HG03460 (cell line): Measurements from ENCODE around the gene ETV1.

Source experiments
- ATAC-seq: cut with Tn5 transposase; IDR thresholded peaks from one replicate; pipeline ENCODE4 v1.9.1; 2021; ENCODE audit not compliant: unreplicated experiment

Gene ETV1

DNA sequence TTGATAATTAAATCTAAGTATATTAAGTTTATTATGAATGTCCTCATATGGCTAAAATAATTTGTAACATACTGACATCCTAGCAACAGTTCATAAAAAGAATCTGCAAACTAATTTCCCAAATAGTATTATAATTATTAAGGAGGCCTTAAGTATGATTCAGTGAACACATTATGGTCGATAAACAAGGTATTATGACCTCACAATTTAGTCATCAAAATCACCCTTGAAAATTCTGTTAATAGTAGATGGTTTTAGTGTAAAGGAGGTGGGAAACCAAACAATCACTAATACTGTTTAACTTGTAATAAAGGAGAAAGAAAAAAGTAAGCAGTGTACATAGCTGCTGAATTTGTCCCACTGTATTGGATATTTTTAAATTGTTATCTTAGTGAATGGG lies 2.1 kb downstream of the ETV1 start:
- no peak for ATAC-seq

DNA sequence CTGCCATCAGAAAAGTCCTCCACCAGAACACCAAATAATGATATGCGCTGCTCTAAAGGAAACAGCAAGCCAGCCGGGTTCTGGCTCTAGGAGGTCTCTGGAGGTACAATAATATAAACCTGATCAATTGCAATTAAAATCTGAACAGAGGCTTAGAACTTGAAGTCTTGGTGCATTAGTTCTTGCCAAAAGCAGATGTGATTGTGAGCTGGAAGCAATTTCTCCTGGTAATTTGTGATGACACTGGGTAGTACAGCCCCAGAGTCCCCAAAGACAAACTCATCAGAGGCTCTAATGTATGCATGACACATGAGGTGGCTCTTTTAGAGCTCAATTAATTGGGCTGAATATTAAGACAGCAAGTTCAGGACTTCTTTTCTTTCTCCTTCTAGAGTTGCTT lies 3.3 kb downstream of the ETV1 start:
- ATAC-seq, result no peak

DNA sequence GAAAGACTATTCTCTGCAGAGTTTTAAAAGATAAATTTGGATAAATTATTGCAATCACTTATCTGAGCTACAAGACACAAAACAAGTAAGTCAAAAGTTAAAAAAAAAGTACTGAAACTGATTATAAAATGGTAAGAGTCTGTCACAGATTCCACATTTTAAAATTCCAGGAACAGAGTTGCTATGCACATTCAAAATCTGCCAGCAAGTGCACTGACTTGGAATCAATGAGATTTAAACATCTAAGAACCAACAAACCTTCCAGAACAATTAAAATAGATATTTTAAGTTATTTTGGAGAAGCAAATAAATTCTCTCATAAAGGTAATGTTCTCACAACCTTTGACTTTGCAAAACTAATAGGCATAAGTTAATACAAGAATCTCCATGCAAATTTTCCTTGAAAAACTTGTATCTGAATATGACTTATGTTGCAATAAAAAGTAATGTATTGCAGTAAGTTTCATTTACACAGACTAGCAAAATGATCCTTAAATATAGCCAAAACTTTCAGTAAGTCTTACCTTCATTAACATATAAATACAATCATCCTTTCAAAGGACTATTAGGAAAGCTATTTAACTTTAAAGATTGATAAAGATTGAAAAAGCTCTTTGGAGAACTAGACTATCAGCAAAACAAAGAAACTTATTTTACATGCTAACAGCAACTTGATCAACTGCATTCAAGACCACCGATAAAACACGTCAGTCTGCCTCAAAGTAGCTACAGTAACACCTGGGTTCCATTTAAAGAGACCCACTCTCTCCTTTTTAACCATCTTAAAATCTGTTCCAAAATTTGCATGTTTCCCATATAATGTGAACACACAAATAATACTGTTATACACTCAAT lies 4.4 kb downstream of the ETV1 start:
- ATAC-seq, result no peak

DNA sequence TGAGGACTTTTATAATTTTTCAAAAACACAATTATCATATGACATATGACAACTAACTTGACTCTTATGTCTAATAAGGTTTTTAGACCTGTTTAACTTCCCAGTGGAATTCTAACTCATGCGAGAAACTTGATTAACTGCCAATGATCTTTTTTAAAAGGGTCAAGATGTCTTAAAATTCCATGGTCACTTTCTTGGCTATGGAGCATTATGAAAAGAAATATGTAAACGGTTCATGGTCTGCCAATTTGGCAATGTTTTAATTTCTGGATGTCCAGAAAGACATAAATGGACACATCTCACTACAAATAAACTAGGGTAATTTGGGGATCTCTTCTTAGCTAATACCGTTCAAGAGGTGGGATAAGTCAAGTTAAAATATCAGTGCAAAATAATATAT lies 5.4 kb downstream of the ETV1 start:
- ATAC-seq, result no peak

DNA sequence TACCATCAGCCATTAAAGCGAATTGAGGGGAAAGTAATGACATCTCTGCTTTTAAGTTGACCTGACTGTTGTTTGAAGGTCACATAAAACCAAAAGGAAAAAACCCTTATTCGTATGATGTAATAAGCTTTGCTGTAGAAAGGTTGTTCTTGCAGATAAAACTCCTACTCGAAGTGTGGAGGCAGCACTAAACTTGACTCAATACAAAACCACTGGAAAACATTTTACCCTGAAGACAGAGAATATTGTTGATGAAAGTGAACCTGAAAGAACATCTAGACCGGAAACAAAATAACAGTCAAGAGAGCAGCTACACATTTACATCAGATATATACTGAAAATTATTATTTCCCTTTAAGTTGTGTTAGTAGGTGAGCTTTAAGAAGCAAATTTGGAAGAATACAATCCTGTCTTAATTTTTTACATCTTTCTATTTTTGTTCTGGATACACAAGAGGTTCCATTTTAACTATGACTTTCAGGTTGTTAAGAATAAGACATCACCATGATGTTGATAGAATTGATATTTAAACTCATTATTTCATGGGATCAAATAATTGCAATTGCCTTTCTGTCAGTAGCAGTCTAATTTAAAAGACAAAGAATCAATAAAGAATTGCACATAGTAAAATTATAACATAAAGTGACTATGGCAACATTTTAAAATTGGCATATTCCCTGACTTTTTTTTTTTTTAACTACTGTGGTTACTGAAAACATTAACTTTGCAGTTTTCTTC lies 6.4 kb downstream of the ETV1 start:
- no peak for ATAC-seq

DNA sequence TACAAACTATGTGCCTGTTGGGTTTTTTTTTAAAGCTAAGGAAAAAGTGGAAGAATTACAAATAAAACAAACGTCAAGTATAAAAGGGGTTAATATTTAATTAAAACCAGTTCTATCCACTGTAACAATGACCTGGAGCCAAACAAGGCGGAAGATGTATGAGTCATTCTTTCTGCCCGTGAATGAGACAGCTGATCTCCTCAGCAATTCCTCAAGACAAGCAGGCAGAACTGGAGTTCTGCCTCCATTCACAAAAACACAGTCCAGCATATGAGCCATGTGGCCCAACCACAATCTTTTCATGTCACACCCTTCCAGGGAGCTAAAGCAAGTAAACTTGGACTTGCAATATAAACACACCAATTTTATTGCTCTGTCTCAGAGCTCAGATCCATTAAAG lies 8.4 kb downstream of the ETV1 start:
- no peak for ATAC-seq

DNA sequence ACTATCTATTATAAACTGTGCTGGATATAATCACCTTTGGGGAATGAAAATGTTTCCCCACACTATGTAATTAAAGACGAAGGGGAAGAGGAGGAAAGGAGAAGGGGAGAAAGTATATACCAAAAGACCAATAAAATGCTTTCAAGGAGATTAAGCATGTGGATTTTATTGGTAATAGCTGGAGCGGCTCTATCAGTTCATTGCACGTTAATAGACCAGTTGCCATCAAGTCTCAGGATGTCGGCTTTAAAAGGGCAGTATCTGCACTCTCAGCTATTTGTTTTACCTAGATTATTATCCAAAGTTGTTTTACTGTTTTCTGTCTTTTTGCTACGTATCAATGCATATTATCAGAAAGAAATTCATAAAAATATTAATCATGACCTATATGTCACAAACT lies 9.0 kb downstream of the ETV1 start:
- no peak for ATAC-seq

DNA sequence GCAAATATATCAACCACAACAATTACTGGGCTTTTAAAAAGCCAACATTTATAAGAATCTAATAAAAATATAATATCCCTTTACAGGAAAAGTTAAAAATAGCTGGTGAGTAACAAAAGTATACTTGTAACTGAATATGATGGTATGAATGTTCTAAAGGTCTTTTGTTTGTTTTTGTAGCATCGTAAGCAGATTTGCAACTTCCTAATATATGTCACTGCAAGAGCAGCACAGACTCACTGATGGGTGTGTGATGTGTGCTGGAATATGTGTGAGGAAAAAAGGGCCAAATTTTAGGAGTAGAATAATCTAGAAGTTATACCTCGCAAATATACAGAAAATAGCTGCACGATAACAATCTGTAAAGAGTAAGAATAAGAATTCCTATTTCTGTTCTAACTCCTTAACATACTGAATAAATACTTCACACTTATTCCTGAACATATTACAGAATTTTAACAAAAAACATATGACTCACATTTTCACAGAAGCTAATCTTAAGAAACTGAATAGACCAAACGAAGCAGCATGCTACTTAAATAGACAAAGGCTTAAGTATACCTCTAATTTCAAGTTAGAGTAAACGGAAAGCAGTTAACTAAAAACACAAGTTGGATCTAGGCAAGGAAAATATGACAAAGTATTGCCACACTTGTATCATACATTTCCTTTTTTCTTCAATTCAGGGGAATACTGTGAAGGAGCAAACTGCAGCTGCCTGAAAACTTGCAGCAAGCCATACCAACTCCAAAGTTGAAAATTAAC lies 9.6 kb downstream of the ETV1 start:
- no peak for ATAC-seq

DNA sequence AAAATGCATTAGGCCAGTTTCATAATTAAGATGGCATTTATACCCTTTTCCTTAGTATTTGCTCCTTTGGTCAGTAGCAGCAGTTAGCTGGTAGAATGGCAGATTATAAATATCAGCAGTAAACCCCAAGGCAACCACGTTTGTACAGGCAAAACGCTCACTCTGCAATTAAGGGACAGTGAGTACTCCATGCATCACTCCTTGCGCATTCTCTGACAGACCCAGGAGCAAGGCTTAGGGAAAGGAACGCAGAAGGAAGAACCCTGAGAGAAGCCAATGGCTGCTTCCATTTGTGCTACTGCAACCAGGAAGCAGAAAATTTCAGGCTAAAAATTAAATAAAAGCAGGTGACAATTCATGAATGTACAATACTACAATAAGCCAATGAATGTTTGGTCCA lies 12.9 kb downstream of the ETV1 start:
- ATAC-seq, result no peak

DNA sequence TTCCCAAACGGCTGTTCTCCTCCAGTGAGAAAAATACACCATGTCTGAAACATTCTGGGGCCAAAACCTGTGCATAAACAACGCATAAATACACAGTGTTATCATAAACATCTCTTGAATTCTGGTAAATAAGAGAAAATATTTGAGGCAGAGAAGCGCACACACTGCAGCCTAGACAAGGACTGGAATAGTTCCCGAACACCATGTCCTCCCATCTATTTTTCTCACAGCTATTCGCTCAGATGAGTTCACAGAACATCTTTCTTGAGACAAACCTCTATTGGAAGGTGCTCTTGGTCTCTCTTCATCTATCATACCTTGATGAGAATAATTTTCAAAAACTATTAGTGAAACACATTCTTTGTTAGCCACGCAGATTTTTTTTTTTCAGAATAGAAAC lies 24.4 kb downstream of the ETV1 start:
- ATAC-seq, result no peak

DNA sequence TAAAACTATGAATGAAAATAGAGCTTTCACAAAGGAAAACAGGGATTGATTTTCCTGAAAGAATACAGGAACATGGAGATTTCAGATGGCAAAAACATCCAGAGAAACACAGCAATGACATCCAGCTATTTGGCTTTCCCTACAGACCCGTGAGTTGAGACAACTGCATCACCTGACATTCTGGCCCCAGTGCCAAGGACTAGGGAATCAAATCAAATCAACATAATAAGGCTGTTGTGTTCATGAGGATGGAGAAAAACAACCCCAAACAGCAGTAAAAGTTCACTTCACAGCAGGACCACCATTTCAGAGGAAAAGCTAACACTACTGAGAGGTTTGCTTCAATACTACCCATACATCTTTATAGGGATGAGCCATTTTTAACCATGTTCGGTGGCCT lies 25.5 kb downstream of the ETV1 start:
- ATAC-seq, result no peak

DNA sequence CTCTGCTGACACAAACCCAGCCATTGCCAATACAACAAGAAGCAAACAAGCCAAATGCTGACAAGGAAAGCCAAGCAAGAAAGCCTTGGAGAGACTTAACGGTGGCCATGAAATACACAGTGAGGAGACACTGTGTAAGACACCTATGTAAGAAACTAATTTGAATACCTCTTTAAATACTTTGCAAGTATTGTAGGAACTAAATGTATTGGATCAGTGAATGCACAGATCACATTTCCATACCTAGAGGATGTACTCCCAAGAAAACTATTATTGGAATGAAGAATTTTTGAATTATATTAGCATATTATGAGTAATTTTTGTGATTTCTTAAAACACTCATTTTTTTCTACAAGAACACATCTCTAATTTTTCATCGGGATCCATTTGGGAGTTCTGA lies 34.0 kb downstream of the ETV1 start:
- ATAC-seq, result no peak

DNA sequence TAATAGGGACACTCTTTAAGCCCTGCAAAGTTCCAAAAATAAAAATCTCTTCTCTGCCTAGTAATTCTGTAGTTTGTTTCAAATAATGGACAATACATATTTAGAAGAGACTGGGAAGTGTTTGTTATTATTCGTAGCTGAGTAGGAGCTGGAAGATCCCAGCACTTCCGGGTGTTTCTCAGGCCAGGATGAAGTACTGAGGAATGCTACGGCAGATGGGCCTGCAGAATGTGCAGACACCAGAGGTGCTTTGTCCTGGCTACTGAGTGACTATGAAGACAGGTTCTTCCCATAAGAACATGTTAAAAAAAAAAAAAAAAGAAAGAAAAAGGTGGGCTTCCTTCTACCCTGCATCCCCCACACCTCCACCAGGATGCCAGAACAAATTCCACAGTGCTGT lies 36.1 kb downstream of the ETV1 start:
- ATAC-seq, result no peak

DNA sequence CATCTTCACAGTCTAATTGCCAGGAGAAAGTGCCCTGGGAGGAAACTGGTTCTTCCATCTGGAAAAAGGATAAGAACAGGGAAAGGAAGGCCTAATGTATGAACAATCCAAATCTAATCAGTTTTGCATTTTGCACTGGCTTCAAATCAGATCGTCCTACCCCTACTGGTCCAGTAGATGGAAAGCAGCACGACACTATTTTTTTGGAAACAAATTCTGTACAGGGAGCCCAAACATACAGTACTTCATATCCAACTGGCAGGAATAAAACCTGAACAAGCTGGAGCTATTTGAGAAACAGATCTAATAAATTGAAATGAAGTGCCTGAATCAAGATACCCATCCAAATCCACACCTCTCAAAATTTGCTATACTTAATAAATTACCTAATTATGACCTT lies 36.5 kb downstream of the ETV1 start:
- no peak for ATAC-seq

DNA sequence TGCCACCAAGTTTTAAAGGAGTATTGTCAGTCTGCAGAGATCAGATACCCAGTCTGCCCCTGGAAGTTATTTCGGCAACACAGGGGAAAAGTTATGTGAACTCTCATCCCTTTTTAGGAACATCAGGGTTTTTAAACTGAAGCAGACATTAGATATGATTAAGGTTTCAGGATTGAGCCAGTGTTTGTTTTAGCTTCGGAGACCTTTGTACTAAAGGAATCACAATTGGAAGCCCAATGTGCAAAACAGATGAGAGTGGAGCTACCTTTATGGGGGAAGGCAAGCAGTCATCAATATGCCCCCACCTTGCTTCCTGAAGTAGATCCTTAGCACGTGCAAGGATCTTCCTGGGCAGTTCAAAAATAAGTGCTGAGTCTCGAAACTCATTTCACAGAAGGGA lies 39.5 kb downstream of the ETV1 start:
- ATAC-seq, result no peak

DNA sequence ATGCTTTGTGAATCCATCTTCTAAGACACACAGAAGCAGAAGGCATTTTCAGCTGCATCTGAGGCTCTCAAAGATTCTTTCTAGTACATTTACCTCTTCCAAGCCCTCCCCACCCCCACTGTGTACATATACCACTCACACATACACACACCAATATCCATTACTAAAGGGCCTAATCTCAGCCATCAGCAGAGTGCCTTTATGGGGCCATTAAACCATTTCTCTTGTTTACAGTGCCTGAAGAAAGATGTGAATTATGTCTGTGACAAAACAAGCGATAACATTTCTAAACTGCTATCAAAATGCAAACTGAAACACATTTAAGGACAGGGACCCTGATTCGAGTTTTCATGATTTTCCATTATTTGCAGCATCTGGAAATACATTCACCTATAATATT lies 40.0 kb downstream of the ETV1 start:
- no peak for ATAC-seq

DNA sequence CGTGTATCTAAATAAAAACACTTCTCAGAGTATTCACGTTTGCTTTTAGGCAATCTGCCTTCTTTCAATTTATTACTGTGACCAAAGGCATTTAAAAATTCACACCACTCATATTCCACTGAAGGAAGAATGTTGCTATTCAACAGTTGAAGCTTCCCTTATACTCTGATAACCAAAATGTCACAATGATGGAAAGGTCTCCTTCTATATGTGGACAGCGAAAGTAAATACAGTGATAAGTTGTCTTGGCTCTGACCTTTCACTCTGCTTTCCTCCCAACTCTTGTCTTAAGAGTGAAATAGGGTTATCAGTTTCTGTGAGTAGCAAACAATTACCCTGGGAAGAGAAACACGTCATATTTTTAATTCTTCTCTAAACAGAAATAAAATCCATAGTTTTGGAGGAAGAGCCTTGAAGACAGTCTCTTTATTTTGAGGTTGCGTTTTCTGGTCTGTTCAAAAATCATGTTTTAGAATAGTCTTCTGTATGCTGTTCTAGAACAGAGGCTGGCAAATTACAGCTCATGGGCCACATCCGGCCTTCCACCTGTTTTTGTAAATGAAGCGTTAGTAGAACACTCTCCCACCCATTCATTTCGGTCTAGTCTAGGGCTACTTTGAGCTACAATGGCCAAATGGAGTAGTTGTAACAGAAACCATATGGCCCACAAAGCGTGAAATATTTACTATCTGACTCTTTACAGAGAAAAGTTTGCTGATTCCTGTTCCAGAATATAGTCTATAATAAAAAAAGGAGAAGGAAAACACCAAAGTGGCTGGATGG lies 41.3 kb downstream of the ETV1 start:
- no peak for ATAC-seq

DNA sequence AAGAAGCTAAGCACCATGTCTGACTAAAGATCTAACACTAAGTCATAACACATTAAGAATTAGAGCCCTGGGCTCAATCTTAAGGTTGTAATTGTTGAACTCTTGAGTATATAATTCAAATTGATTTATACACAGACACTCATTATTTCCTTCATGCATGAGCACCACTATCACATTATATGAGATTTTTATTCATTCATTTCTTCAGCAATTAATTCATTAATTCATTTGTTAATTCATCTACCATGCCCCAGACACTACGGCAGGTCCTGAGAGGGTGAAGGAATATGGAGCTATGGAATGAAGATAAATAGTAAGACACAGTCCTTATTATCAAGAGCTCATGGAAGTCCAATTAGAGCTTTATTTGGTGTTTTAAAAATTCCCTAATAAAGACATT lies 41.9 kb downstream of the ETV1 start:
- ATAC-seq, result no peak

DNA sequence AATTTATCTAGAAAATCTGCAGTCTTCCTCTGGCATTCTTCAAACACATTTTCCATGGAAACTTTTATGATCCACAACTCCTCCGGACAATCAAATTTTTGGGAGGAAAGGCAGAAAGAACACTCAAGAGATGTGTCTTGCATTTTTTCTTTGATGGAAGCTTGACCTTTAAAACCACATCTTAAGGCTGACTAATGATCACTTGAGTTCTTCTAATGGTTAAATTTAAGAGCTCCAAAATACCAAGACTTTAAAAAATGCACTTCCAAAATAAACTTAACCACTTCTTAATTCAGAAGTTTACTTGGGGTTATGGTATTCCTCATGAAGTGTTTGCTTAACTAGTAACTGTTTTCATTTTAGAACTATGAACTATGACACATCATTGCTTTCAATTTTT lies 43.3 kb downstream of the ETV1 start:
- no peak for ATAC-seq

DNA sequence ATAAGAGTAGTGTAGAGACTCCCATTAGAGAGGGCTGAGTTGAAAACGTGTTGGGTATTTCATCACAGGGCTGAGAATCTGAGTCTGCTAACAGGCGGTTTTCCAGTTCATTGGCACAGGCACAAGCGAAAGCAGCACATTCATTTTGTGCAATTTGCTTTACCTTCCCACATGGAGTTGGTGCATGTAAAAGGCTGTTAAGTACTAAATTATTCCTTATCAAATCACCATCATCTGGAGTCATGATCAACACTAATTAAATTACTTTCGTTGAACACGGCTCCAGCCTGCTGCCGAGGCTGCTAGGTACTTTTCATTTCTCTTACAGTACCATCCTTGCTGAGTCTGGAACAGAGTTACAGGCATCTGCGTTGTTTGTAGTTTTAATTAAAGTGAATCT lies 43.8 kb downstream of the ETV1 start:
- no peak for ATAC-seq

DNA sequence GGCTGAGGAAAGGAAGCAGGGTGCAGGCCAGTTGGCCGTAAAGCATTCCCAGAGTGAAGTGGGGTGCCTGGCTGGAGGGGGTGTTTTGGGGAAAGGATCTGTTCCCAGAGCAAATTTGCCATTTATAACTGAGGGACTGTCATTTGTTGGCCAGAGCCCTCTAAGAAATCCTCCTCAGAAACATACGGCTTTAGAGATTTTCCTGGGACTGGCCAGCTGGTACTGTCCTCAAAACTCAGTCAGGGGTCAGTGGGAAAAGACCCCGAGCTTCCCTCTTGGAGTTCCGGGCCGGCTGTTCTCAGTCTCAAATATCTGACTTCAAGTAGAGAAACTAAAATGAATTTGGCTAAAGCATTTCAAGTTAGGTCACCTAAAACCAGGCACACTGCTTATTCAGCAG lies 55.9 kb downstream of the ETV1 start:
- ATAC-seq, result no peak
